Stimulated activated CD4-positive, alpha-beta T cell treated with anti-CD3 and anti-CD28 coated beads, Interleukin-1b, Interleukin-23, amount 100 ng/mL, for 4 hours (primary cell): Measurements from ENCODE around the gene MILR1.

Experiments used
- DNase-seq, 2 donors: peaks; one replicate each; pipeline ENCODE4 v3.0.0-alpha.2; 2020; ENCODE audit warnings: low read depth in 2 of 2

The MILR1 gene

GRCh38 chr17:64503341-64503740 lies 54.4 kb downstream of the MILR1 start:
- no peak for DNase-seq

DNA sequence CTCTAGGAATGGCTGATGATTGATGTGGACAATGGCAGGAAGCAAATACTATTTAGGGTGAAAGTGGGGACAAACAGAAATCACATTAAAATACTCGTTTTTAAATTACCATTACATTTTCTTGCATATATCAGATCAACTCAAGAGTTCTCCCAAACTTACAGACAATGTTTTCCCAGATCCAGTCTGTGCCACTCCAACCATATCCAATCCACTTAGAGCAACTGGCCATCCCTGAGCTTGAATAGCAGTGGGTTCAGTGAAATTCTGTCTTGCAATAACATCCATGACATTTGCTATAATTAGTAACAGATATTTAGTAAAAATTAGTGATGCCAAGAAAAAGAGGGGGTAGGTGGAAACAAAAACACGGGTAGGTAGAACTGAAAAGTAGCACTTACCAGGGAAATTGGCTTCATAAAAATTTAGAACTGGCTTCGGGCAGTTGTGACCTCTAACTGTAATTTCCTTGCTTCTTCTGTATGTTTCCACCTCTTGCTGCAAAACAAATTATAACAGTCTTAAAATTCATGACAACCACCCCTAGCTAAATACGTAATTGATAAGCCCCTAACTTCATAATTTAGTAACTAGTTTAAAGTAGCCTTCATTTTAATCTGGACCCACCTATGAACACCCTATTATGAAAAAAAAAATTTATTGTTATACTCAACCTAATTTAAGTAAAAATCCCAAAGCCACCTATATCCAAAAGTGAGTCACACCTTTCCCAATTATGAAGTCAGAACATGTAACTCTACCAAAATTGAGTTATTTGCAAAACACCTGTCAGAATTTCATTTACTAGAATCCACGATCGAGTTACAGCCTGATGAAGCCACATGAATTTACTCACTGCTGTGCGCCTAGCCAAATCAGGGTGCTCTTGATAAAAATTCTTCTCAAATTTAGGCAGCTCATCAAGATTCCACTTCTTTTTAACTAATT lies 55.2 kb downstream of the MILR1 start:
- no peak for DNase-seq

DNA sequence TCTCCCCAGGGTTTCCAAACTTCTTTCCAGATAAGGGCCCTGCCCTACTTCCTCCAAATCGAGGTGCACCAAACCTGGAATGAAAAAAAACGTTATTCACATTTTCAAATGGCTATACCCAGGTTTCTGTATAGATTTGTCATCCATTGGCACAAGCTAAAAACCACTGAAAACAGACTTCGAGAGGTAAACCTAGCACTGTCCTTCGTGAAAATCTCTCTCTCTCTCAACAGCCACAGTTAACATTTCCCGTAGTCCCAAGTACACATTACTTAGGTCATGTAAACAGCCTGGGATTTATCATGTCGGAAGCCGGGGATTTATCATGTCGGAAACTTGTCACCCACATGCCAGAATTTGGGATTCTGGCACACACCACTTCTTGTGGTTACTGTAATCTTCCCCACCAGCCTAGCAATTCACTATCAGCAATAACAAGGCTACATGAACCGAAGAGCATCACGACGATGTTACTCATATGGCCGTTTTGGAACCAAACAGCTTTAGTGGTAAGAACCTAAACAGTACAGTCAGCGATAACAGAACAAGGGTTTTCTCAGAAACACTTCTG lies 55.9 kb downstream of the MILR1 start:
- DNase-seq = no peak

- DNase-seq = peak; percentile 73 to 75
Observed at GRCh38 chr17:64505340-64506200, 56.7 kb downstream of the MILR1 start.

DNA sequence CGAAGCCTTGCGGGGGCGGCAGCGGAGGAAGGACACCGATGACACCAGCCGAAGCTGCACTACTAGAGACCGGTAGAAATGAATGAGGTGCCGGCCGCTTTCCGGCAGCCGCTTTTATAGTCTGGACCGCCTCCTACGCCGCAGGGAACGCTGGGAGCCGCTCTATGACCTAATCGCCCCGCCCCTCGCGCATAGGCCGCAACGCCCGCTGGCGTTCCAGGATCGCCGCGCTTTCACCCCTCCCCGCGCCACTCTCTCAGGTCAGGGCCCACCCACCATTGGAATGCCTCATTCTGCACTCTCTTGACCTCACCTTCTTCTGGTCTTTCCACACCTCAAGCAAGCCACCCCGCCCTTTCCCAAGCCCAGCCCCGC lies 57.3 kb downstream of the MILR1 start, which contains the start of gene DDX5:
Gene DDX5 (minus strand): TSS at position 89 of the 375 bp plus-strand sequence. CDS start 170 bp downstream, outside the sequence.
- peak; percentile 96 to 98 for DNase-seq

GRCh38 chr17:64506576-64507412 lies 57.9 kb downstream of the MILR1 start, which contains the start of gene CEP95:
CEP95 (plus strand) TSS chr17:64506977; CDS start chr17:64507098, 121 bp downstream.
- peak; percentile 87 to 91 for DNase-seq

GRCh38 chr17:64507413-64507782 lies 58.5 kb downstream of the MILR1 start:
- peak in 1 of 2 donors; percentile 18 for DNase-seq

- DNase-seq = no peak
Observed at GRCh38 chr17:64508683-64509082, 59.8 kb downstream of the MILR1 start.

GRCh38 chr17:64509179-64509578 lies 60.3 kb downstream of the MILR1 start:
- no peak for DNase-seq

- no peak for DNase-seq
Observed at GRCh38 chr17:64515419-64515818, 66.5 kb downstream of the MILR1 start.

DNA sequence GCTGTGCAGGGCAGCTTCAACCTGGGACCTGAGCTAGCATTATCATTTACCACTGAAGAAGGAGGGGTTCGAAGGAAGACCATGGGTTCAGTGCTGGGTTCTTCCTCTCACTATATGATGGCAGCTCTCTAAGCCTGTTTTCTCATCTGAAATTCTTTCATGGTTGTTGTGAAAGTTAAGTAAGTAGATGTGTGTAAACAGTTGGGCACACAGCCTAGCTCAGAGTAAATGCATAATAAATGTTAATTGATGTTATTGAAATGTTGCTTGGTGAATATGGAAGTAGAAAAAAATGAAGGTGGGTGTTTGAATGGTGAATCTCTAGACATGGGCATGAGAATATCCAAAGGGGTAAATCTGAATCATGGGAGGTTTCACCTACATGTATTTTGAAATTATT lies 66.9 kb downstream of the MILR1 start:
- DNase-seq = no peak
